Activated gamma-delta T cell treated with anti-CD3 and anti-CD28 coated beads, Interleukin-2, amount 50 U/mL, for 16 hours (primary cell): Measurements from ENCODE around the gene LRTM2.

Experiments
- DNase-seq: peaks from one replicate; pipeline ENCODE4 v3.0.0-alpha.2; 2020; ENCODE audit warnings: low read depth

Gene LRTM2

GRCh38 chr12:1885082-1885596 is 64.8 kb downstream of the LRTM2 start:
- no peak for DNase-seq

- no peak for DNase-seq
These were observed 65.4 kb downstream of the LRTM2 start for GRCh38 chr12:1885599-1886245.
